GM19238 (cell line): Measurements from ENCODE around the gene UNKL.
"Not testable (repeated sequence)": the region's sequence is repeated elsewhere in the genome, so short reads cannot be mapped to it uniquely, and the experiment has no call there.

ENCODE experiments used
- DNase-seq: peaks from one replicate; pipeline ENCODE4 v3.0.0; 2011; ENCODE audit warnings: low spot score; ENCODE audit not compliant: insufficient read length

The UNKL gene

GRCh38 chr16:1445518-1446203 is 31.2 kb upstream of the UNKL start:
- DNase-seq: no peak

GRCh38 chr16:1444730-1445517 is 30.4 kb upstream of the UNKL start:
- DNase-seq: no peak

GRCh38 chr16:1443980-1444729 is 29.7 kb upstream of the UNKL start, which contains the start of gene CCDC154:
Gene CCDC154, minus strand, starts transcription at chr16:1444556. Its CDS starts 234 bp downstream, at chr16:1444322.
- DNase-seq: no peak

GRCh38 chr16:1443403-1443973 is 29.0 kb upstream of the UNKL start:
- no peak for DNase-seq

GRCh38 chr16:1442697-1443096 is 28.2 kb upstream of the UNKL start:
- DNase-seq: no peak

GRCh38 chr16:1441391-1441829 is 26.9 kb upstream of the UNKL start:
- DNase-seq: no peak

GRCh38 chr16:1439699-1440074 is 25.2 kb upstream of the UNKL start:
- DNase-seq: not testable (repeated sequence)

GRCh38 chr16:1439058-1439698 is 24.7 kb upstream of the UNKL start:
- DNase-seq: no peak

GRCh38 chr16:1438229-1439057 is 23.9 kb upstream of the UNKL start:
- DNase-seq: no peak

- DNase-seq: no peak
Measured at GRCh38 chr16:1437606-1438005, 23.1 kb upstream of the UNKL start.

GRCh38 chr16:1436731-1437355 is 22.3 kb upstream of the UNKL start:
- no peak for DNase-seq

- no peak for DNase-seq
Measured at GRCh38 chr16:1435921-1436697, 21.6 kb upstream of the UNKL start.

GRCh38 chr16:1434644-1435592 is 20.4 kb upstream of the UNKL start:
- no peak for DNase-seq

- DNase-seq: no peak
Measured at GRCh38 chr16:1433756-1434155, 19.3 kb upstream of the UNKL start.

GRCh38 chr16:1433263-1433560 is 18.7 kb upstream of the UNKL start:
- no peak for DNase-seq

GRCh38 chr16:1432388-1433262 is 18.1 kb upstream of the UNKL start:
- DNase-seq: no peak
